T-helper 2 cell treated with Interferon-gamma antibody and Interleukin-4, amounts not matched to agents 5 μg/mL and 100 μg/mL, for 36 hours (primary cell): Measurements from ENCODE around the gene THAP4.

Source experiments
- DNase-seq: peaks from one replicate; pipeline ENCODE4 v3.0.0; 2021; ENCODE audit warnings: low spot score
- H3K27ac Mint-ChIP-seq: one replicate; pipeline ENCODE4 v1.8.0; 2021; ENCODE audit warnings: mild to moderate bottlenecking, mixed read lengths
- H3K27me3 Mint-ChIP-seq: one replicate; pipeline ENCODE4 v1.8.0; 2021; ENCODE audit warnings: low read depth, mixed read lengths
- H3K36me3 Mint-ChIP-seq: one replicate; pipeline ENCODE4 v1.8.0; 2021; ENCODE audit warnings: low read depth, mixed read lengths
- H3K4me1 Mint-ChIP-seq: one replicate; pipeline ENCODE4 v1.8.0; 2021; ENCODE audit warnings: low read depth, mixed read lengths
- H3K4me3 Mint-ChIP-seq: one replicate; pipeline ENCODE4 v1.8.0; 2022; ENCODE audit warnings: mild to moderate bottlenecking, moderate library complexity, mixed read lengths
- H3K9me3 Mint-ChIP-seq: one replicate; pipeline ENCODE4 v1.8.0; 2021; ENCODE audit warnings: mixed read lengths

The THAP4 gene

GRCh38 chr2:241547781-241548450, 89.0 kb downstream of the THAP4 start:
- Mint-ChIP-seq H3K9me3 (no peaks in the 10 kb centered on the region), H3K4me1 (no peaks in the 10 kb centered on the region), H3K27ac (no peak overlapping the region), H3K36me3 (no peaks in the 10 kb centered on the region), H3K27me3 (peaks cover 24% of the 10 kb centered on the region), H3K4me3 (no peak overlapping the region)
- DNase-seq: no peak

- Mint-ChIP-seq H3K4me1 (no peaks in the 10 kb centered on the region), H3K9me3 (no peaks in the 10 kb centered on the region), H3K27ac (no peak overlapping the region), H3K27me3 (peaks cover 29% of the 10 kb centered on the region), H3K36me3 (no peaks in the 10 kb centered on the region), H3K4me3 (no peak overlapping the region)
- no peak for DNase-seq
Measured at GRCh38 chr2:241546771-241547498, 90.0 kb downstream of the THAP4 start.

GRCh38 chr2:241545523-241546473, 91.2 kb downstream of the THAP4 start:
- Mint-ChIP-seq H3K4me1 (no peaks in the 10 kb centered on the region), H3K36me3 (no peaks in the 10 kb centered on the region), H3K4me3 (no peak overlapping the region), H3K9me3 (no peaks in the 10 kb centered on the region), H3K27ac (no peak overlapping the region), H3K27me3 (peaks cover 24% of the 10 kb centered on the region)
- DNase-seq: no peak

- H3K4me3 Mint-ChIP-seq: no peak overlapping the region
- DNase-seq: no peak
- no peaks in the 10 kb centered on the region for H3K36me3 Mint-ChIP-seq
- H3K27me3 Mint-ChIP-seq: peaks cover 29% of the 10 kb centered on the region
- peaks cover 2% of the 10 kb centered on the region for H3K4me1 Mint-ChIP-seq
- no peak overlapping the region for H3K27ac Mint-ChIP-seq
- no peaks in the 10 kb centered on the region for H3K9me3 Mint-ChIP-seq
Measured at GRCh38 chr2:241545106-241545505, 91.9 kb downstream of the THAP4 start.

- no peak overlapping the region for H3K27ac Mint-ChIP-seq
- H3K36me3 Mint-ChIP-seq: no peaks in the 10 kb centered on the region
- H3K9me3 Mint-ChIP-seq: no peaks in the 10 kb centered on the region
- DNase-seq: no peak
- no peak overlapping the region for H3K4me3 Mint-ChIP-seq
- H3K27me3 Mint-ChIP-seq: peaks cover 27% of the 10 kb centered on the region
- peaks cover 2% of the 10 kb centered on the region for H3K4me1 Mint-ChIP-seq
Measured at GRCh38 chr2:241542278-241542605, 94.7 kb downstream of the THAP4 start.

- DNase-seq: no peak
- Mint-ChIP-seq H3K36me3 (no peaks in the 10 kb centered on the region), H3K4me3 (no peak overlapping the region), H3K9me3 (no peaks in the 10 kb centered on the region), H3K4me1 (peaks cover 2% of the 10 kb centered on the region), H3K27ac (no peak overlapping the region), H3K27me3 (peaks cover 23% of the 10 kb centered on the region)
Measured at GRCh38 chr2:241541564-241542277, 95.2 kb downstream of the THAP4 start.

GRCh38 chr2:241540771-241541561, 96.0 kb downstream of the THAP4 start:
- H3K4me1 Mint-ChIP-seq: peaks cover 2% of the 10 kb centered on the region
- no peak overlapping the region for H3K27ac Mint-ChIP-seq
- peaks cover 23% of the 10 kb centered on the region for H3K27me3 Mint-ChIP-seq
- H3K4me3 Mint-ChIP-seq: peak overlapping the region; percentile 61
- H3K36me3 Mint-ChIP-seq: no peaks in the 10 kb centered on the region
- H3K9me3 Mint-ChIP-seq: no peaks in the 10 kb centered on the region
- peak; percentile 59 for DNase-seq

GRCh38 chr2:241540401-241540770, 96.6 kb downstream of the THAP4 start:
- Mint-ChIP-seq H3K4me3 (peak overlapping the region; percentile 61), H3K4me1 (peaks cover 2% of the 10 kb centered on the region), H3K27me3 (peaks cover 23% of the 10 kb centered on the region), H3K27ac (no peak overlapping the region), H3K9me3 (no peaks in the 10 kb centered on the region), H3K36me3 (no peaks in the 10 kb centered on the region)
- no peak for DNase-seq

GRCh38 chr2:241539616-241540374, 97.2 kb downstream of the THAP4 start:
- Mint-ChIP-seq H3K36me3 (no peaks in the 10 kb centered on the region), H3K4me1 (peaks cover 2% of the 10 kb centered on the region), H3K27me3 (peaks cover 23% of the 10 kb centered on the region), H3K4me3 (no peak overlapping the region), H3K9me3 (no peaks in the 10 kb centered on the region), H3K27ac (no peak overlapping the region)
- DNase-seq: no peak

- no peaks in the 10 kb centered on the region for H3K9me3 Mint-ChIP-seq
- H3K27me3 Mint-ChIP-seq: peaks cover 23% of the 10 kb centered on the region
- DNase-seq: no peak
- H3K4me1 Mint-ChIP-seq: peaks cover 2% of the 10 kb centered on the region
- no peak overlapping the region for H3K4me3 Mint-ChIP-seq
- H3K27ac Mint-ChIP-seq: no peak overlapping the region
- no peaks in the 10 kb centered on the region for H3K36me3 Mint-ChIP-seq
Measured at GRCh38 chr2:241538838-241539615, 97.9 kb downstream of the THAP4 start.

- no peaks in the 10 kb centered on the region for H3K36me3 Mint-ChIP-seq
- H3K9me3 Mint-ChIP-seq: no peaks in the 10 kb centered on the region
- no peak overlapping the region for H3K4me3 Mint-ChIP-seq
- DNase-seq: no peak
- H3K27ac Mint-ChIP-seq: no peak overlapping the region
- peaks cover 12% of the 10 kb centered on the region for H3K27me3 Mint-ChIP-seq
- peaks cover 2% of the 10 kb centered on the region for H3K4me1 Mint-ChIP-seq
Measured at GRCh38 chr2:241535871-241536655, 100.9 kb downstream of the THAP4 start.
